ENCODE measurements around the gene OR2H2. TPM values are rescaled to one million over a fixed set of nuclear protein-coding genes. Genes with fewer than 3 reads are reported as not detected.

The OR2H2 gene
- total RNA-seq (2022) (not detected in 2 replicates), Bru-seq, nascent RNA (not detected), BruChase-seq, experiment 1, labeled RNA remaining after a 2-hour chase (not detected), BruChase-seq, experiment 2, labeled RNA remaining after a 6-hour chase (not detected)
- long read RNA-seq, result 0 reads

GRCh38 chr6:29584821-29585220 is at the start of gene OR2H2:
TSS of gene OR2H2 (plus strand) at chr6:29585121. CDS start at chr6:29587945, 2,824 bp downstream.
- Mint-ChIP-seq H3K27me3 (ENCODE audit: insufficient read depth, unreplicated experiment) (peaks cover 19% of the 10 kb centered on the region), H3K9me3 (ENCODE audit: unreplicated experiment) (no peaks in the 10 kb centered on the region), H3K27ac (ENCODE audit: unreplicated experiment) (no peak within 1 kb of the TSS), H3K4me1 (ENCODE audit: low read depth, unreplicated experiment) (no peaks in the 10 kb centered on the region), H3K36me3 (ENCODE audit: insufficient read depth, unreplicated experiment) (no peaks in the 10 kb centered on the region), H3K4me3 (ENCODE audit: unreplicated experiment) (no peak within 1 kb of the TSS)
- ChIA-PET CTCF (no interaction called here), POLR2A (no interaction called here)
- intact Hi-C loops (cut with micrococcal nuclease; ENCODE audit: unreplicated experiment), result no loop called here
- no peaks in the 10 kb centered on the region for H3K4me1 ChIP-seq
- H3K27me3 ChIP-seq (replicated peaks; ENCODE audit: control insufficient read depth, insufficient read depth, low read length), result no peaks in the 10 kb centered on the region
- H3K36me3 ChIP-seq (ENCODE audit: control insufficient read depth, insufficient read depth, low read length), result no peaks in the 10 kb centered on the region
- H3K4me3 ChIP-seq (ENCODE audit: low read depth, low read length), result no peak within 1 kb of the TSS
- no TSS peak for BruUV-seq (replicated peaks)
- no peak for TF ChIP-seq CTCF (IDR thresholded peaks at IDR 0.05; ENCODE audit: insufficient read depth in 1 of 2, low read depth in 1 of 2, low read length in 1 of 2, severe bottlenecking in 1 of 2, unreplicated experiment in 1 of 2)
- DNase-seq, result no peak
- H3K9me3 ChIP-seq, result no peaks in the 10 kb centered on the region

GRCh38 chr6:29537714-29538403 is 47.1 kb upstream of the OR2H2 start:
- Histone ChIP-seq H3K4me3 (ENCODE audit: low read depth, low read length) (no peak overlapping the region), H3K4me1 (no peaks in the 10 kb centered on the region), H3K27me3 (replicated peaks; ENCODE audit: control insufficient read depth, insufficient read depth, low read length) (no peaks in the 10 kb centered on the region), H3K9me3 (no peaks in the 10 kb centered on the region), H3K36me3 (ENCODE audit: control insufficient read depth, insufficient read depth, low read length) (no peaks in the 10 kb centered on the region)
- Mint-ChIP-seq H3K4me1 (ENCODE audit: low read depth, unreplicated experiment) (no peaks in the 10 kb centered on the region), H3K9me3 (ENCODE audit: unreplicated experiment) (no peaks in the 10 kb centered on the region), H3K27me3 (ENCODE audit: insufficient read depth, unreplicated experiment) (peaks cover 9% of the 10 kb centered on the region), H3K36me3 (ENCODE audit: insufficient read depth, unreplicated experiment) (no peaks in the 10 kb centered on the region), H3K4me3 (ENCODE audit: unreplicated experiment) (no peak overlapping the region), H3K27ac (ENCODE audit: unreplicated experiment) (no peak overlapping the region)
- DNase-seq, result no peak
- intact Hi-C loops (cut with micrococcal nuclease; ENCODE audit: unreplicated experiment), result no loop called here
- no peak for TF ChIP-seq CTCF (IDR thresholded peaks at IDR 0.05; ENCODE audit: insufficient read depth in 1 of 2, low read depth in 1 of 2, low read length in 1 of 2, severe bottlenecking in 1 of 2, unreplicated experiment in 1 of 2)
- CTCF ChIA-PET, result no interaction called here
- POLR2A ChIA-PET, result no interaction called here
- BruUV-seq (replicated peaks), result no TSS peak

GRCh38 chr6:29547573-29547972 is 37.3 kb upstream of the OR2H2 start:
- POLR2A ChIA-PET, result no interaction called here
- H3K9me3 ChIP-seq, result 0 out of 2 replicates have a peak, but pooled peaks cover 4% of the 10 kb centered on the region
- CTCF ChIA-PET, result no interaction called here

More at GRCh38 chr6:29547573-29547972, 37.3 kb upstream of the OR2H2 start:
- Mint-ChIP-seq H3K27ac (ENCODE audit: unreplicated experiment) (no peak overlapping the region), H3K9me3 (ENCODE audit: unreplicated experiment) (no peaks in the 10 kb centered on the region), H3K36me3 (ENCODE audit: insufficient read depth, unreplicated experiment) (no peaks in the 10 kb centered on the region), H3K4me3 (ENCODE audit: unreplicated experiment) (no peak overlapping the region), H3K4me1 (ENCODE audit: low read depth, unreplicated experiment) (no peaks in the 10 kb centered on the region), H3K27me3 (ENCODE audit: insufficient read depth, unreplicated experiment) (peaks cover 18% of the 10 kb centered on the region)
- H3K27me3 ChIP-seq (replicated peaks; ENCODE audit: control insufficient read depth, insufficient read depth, low read length), result no peaks in the 10 kb centered on the region; the same call in 1 of the 2 replicates
- no peaks in the 10 kb centered on the region for H3K4me1 ChIP-seq
- no TSS peak for BruUV-seq (replicated peaks)
- no peak for TF ChIP-seq CTCF (IDR thresholded peaks at IDR 0.05; ENCODE audit: insufficient read depth in 1 of 2, low read depth in 1 of 2, low read length in 1 of 2, severe bottlenecking in 1 of 2, unreplicated experiment in 1 of 2)
- H3K36me3 ChIP-seq (ENCODE audit: control insufficient read depth, insufficient read depth, low read length), result no peaks in the 10 kb centered on the region
- H3K4me3 ChIP-seq (ENCODE audit: low read depth, low read length), result no peak overlapping the region
- intact Hi-C loops (cut with micrococcal nuclease; ENCODE audit: unreplicated experiment), result no loop called here
- no peak for DNase-seq

All from Caco-2 (cell line).